HG03565 (cell line): ENCODE data around the gene EDC3.

ENCODE experiments used
- ATAC-seq: cut with Tn5 transposase; IDR thresholded peaks from one replicate; pipeline ENCODE4 v1.9.1; 2021; ENCODE audit warnings: mild to moderate bottlenecking, moderate library complexity; ENCODE audit not compliant: unreplicated experiment

The EDC3 gene

DNA sequence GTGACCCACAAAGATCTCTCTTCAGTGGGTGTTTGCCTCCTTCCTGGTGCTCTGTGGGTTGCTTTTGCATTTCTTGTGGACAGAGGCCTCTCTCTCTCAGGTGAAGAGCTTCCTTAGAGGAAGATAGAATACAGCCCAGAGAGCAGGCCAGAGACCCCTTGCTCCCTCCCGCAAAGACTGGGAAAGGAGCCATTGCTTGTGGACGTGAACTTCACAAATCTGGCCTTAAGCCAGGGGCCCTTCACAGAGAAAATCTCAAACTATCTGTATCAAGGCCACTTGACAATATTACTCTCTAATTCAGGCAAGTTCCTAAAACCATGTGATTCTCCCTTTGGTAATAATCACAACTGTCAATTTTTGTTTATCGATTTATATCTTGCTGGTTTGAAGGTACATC lies 110.6 kb downstream of the EDC3 start:
- ATAC-seq: no peak

DNA sequence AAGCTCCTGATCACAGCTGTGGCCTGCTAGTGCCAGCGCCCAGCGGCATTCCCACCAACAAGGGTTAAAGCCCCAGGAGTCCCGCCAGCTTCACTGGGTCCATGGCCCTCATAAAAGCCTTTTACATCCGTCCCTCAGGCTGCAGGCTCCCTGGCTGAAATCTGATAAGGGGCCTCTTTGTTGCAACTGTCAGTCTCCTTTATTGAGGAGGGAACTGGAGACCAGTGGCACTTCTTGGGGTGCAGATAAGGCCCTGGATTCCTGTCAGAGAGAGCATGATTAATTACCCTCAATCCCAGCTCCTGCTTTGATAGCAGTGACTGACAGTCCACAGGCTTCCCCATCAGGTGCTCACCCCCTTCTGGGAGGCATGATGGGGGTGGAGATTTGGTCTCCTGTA lies 111.0 kb downstream of the EDC3 start:
- no peak for ATAC-seq

DNA sequence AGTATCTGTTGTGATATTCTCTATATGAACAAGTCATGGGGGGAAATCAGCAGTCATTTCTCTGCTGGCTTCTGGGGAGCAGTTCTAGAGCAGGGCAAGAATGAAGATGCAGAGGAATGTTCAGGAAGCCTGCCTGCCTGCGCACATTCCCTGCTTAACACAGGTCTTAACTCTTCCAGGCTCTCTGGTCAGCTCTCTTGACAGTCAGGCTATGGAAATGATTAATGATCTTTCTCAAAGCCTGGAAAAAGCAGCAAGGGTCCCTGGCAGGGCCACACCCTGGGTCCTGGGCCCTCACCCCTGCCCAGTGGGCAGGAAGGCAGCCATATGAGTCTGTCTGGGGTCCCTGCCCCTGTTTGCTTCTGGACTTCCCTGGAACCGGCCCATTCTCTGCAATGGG lies 111.6 kb downstream of the EDC3 start:
- ATAC-seq: no peak
